ENCODE measurements around the gene HMCN2. TPM values are rescaled to one million over a fixed set of nuclear protein-coding genes. Genes with fewer than 3 reads are reported as not detected.

HMCN2 gene
- total and polyA plus RNA-seq, 2 experiments from 2014 or later, result 0.50 to 0.54 TPM

DNA sequence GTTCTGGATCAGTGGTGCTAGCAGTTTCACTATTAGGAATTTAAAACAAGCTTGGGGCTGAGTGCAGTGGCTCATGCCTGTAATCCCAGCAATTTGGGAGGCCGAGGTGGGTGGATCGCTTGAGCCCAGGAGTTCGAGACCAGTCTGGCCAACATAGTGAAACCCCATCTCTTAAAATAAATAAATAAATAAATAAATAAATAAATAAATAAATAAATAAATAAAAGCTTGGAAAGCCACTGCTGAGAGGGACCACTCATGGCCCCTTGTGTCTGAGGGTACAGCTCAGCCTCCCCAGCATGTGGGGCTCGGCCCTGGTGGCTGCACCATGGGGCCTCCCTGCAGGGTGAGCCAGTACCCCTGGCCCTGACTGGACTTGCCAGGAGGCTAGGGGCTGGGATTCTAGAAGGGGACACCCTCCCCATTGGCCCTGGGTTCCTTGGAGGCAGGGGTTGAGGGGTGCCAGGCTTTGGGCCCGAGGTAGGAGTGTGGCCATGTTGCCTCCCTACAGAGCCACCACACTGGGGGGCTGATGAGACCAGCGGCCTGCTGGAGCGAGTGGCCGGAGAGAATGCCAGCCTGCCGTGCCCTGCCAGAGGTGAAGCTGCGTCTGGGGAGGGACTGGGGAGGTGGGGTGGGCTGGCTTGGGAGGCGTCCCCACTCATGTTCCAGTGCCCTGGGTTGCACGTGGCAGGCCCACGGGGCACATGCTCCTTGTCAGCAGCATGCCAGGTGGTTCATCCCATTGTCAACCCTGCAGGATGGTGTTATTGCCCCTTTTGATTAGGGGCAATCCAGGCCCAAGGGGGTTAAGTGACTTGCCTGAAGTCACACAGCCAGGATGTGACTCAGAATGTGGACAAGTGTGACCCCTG is 76.5 kb downstream of the HMCN2 start:
- Histone ChIP-seq H3K27me3 (no peaks in the 10 kb centered on the region), H3K4me1 (ENCODE audit: insufficient read depth) (no peaks in the 10 kb centered on the region), H3K36me3 (replicated peaks; ENCODE audit: insufficient read depth, low read depth) (no peaks in the 10 kb centered on the region), H3K27ac (no peak overlapping the region), H3K4me3 (no peak overlapping the region), H3K4me2 (no peak overlapping the region), H3K9me3 (ENCODE audit: low read depth) (no peaks in the 10 kb centered on the region), H2AFZ (no peak overlapping the region), H3K9me2 (replicated peaks; ENCODE audit: insufficient read depth) (no peaks in the 10 kb centered on the region), H4K20me1 (ENCODE audit: insufficient read depth, poor library complexity, severe bottlenecking) (no peaks in the 10 kb centered on the region), H3K79me2 (no peaks in the 10 kb centered on the region)
- TF ChIP-seq EZH2phosphoT487 (IDR thresholded peaks at IDR 0.05; ENCODE audit: low read depth, severe bottlenecking, unreplicated experiment), result no peak
- TF ChIP-seq, protein P1, sequence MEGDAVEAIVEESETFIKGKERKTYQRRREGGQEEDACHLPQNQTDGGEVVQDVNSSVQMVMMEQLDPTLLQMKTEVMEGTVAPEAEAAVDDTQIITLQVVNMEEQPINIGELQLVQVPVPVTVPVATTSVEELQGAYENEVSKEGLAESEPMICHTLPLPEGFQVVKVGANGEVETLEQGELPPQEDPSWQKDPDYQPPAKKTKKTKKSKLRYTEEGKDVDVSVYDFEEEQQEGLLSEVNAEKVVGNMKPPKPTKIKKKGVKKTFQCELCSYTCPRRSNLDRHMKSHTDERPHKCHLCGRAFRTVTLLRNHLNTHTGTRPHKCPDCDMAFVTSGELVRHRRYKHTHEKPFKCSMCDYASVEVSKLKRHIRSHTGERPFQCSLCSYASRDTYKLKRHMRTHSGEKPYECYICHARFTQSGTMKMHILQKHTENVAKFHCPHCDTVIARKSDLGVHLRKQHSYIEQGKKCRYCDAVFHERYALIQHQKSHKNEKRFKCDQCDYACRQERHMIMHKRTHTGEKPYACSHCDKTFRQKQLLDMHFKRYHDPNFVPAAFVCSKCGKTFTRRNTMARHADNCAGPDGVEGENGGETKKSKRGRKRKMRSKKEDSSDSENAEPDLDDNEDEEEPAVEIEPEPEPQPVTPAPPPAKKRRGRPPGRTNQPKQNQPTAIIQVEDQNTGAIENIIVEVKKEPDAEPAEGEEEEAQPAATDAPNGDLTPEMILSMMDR (IDR thresholded peaks at IDR 0.05; ENCODE audit: poor library complexity), result no peak
- no peak for TF ChIP-seq EZH2 (IDR thresholded peaks at IDR 0.05; ENCODE audit: borderline replicate concordance)
- no peak for DNase-seq (ENCODE audit: low spot score)
- WGBS (ENCODE audit: low lambda C conversion rate, missing lambda C conversion rate), result 90% methylated on average over 10 of the region's 13 CpGs

GRCh38 chr9:130342714-130343085 is 77.1 kb downstream of the HMCN2 start:
- Histone ChIP-seq H3K9me2 (replicated peaks; ENCODE audit: insufficient read depth) (no peaks in the 10 kb centered on the region), H3K4me3 (no peak overlapping the region), H2AFZ (no peak overlapping the region), H3K79me2 (no peaks in the 10 kb centered on the region), H3K27me3 (no peaks in the 10 kb centered on the region), H3K27ac (no peak overlapping the region), H3K4me1 (ENCODE audit: insufficient read depth) (no peaks in the 10 kb centered on the region), H3K36me3 (replicated peaks; ENCODE audit: insufficient read depth, low read depth) (no peaks in the 10 kb centered on the region), H3K4me2 (no peak overlapping the region), H4K20me1 (ENCODE audit: insufficient read depth, poor library complexity, severe bottlenecking) (no peaks in the 10 kb centered on the region), H3K9me3 (ENCODE audit: low read depth) (no peaks in the 10 kb centered on the region)
- TF ChIP-seq, protein P1 (IDR thresholded peaks at IDR 0.05; ENCODE audit: poor library complexity), result no peak
- TF ChIP-seq EZH2 (IDR thresholded peaks at IDR 0.05; ENCODE audit: borderline replicate concordance) (no peak), EZH2phosphoT487 (IDR thresholded peaks at IDR 0.05; ENCODE audit: low read depth, severe bottlenecking, unreplicated experiment) (no peak)
- WGBS (ENCODE audit: low lambda C conversion rate, missing lambda C conversion rate), result 90% methylated on average over 11 of the region's 11 CpGs
- no peak for DNase-seq (ENCODE audit: low spot score)

GRCh38 chr9:130343445-130343918 is 77.9 kb downstream of the HMCN2 start:
- H3K79me2 ChIP-seq, result no peaks in the 10 kb centered on the region
- TF ChIP-seq, protein P1 (IDR thresholded peaks at IDR 0.05; ENCODE audit: poor library complexity), result peak; percentile 91
- no peak for TF ChIP-seq EZH2phosphoT487 (IDR thresholded peaks at IDR 0.05; ENCODE audit: low read depth, severe bottlenecking, unreplicated experiment)
- no peaks in the 10 kb centered on the region for H4K20me1 ChIP-seq (ENCODE audit: insufficient read depth, poor library complexity, severe bottlenecking)
- no peak overlapping the region for H3K4me3 ChIP-seq
- H3K4me2 ChIP-seq, result no peak overlapping the region
- DNase-seq (ENCODE audit: low spot score), result no peak
- no peaks in the 10 kb centered on the region for H3K4me1 ChIP-seq (ENCODE audit: insufficient read depth)
- H3K9me3 ChIP-seq (ENCODE audit: low read depth), result no peaks in the 10 kb centered on the region
- no peak overlapping the region for H3K27ac ChIP-seq
- no peaks in the 10 kb centered on the region for H3K27me3 ChIP-seq
- 43% methylated on average over 11 of the region's 12 CpGs for WGBS (ENCODE audit: low lambda C conversion rate, missing lambda C conversion rate)
- no peaks in the 10 kb centered on the region for H3K36me3 ChIP-seq (replicated peaks; ENCODE audit: insufficient read depth, low read depth)
- H2AFZ ChIP-seq, result no peak overlapping the region
- no peaks in the 10 kb centered on the region for H3K9me2 ChIP-seq (replicated peaks; ENCODE audit: insufficient read depth)

All from hepatocyte (in vitro differentiated cells).